ENCODE data around the gene TM7SF3.

The TM7SF3 gene

GRCh38 chr12:26953447-26953846 is 60.7 kb downstream of the TM7SF3 start:
- no peak for TF ChIP-seq FOXP2 (optimal IDR thresholded peaks at IDR 0.05; ENCODE audit: borderline replicate concordance, extremely low read depth, extremely low read length, insufficient read depth)
- no peak for TF ChIP-seq SIN3A (IDR thresholded peaks at IDR 0.05; ENCODE audit: borderline replicate concordance, insufficient read depth, low read length)
- no peak for TF ChIP-seq REST (IDR thresholded peaks at IDR 0.05; ENCODE audit: insufficient read depth in 1 of 2, low read depth in 2 of 2, low read length in 2 of 2)
- TF ChIP-seq POLR2AphosphoS5 (IDR thresholded peaks at IDR 0.05; ENCODE audit: low read depth, low read length) = no peak
- TF ChIP-seq TAF1 (IDR thresholded peaks at IDR 0.05; ENCODE audit: borderline replicate concordance, insufficient read depth, low read length) = no peak

GRCh38 chr12:26948309-26948708 is 65.9 kb downstream of the TM7SF3 start:
- no peak for TF ChIP-seq FOXP2 (optimal IDR thresholded peaks at IDR 0.05; ENCODE audit: borderline replicate concordance, extremely low read depth, extremely low read length, insufficient read depth)
- no peak for TF ChIP-seq TAF1 (IDR thresholded peaks at IDR 0.05; ENCODE audit: borderline replicate concordance, insufficient read depth, low read length)
- TF ChIP-seq REST (IDR thresholded peaks at IDR 0.05; ENCODE audit: insufficient read depth in 1 of 2, low read depth in 2 of 2, low read length in 2 of 2) = no peak
- TF ChIP-seq POLR2AphosphoS5 (IDR thresholded peaks at IDR 0.05; ENCODE audit: low read depth, low read length) = no peak
- no peak for TF ChIP-seq SIN3A (IDR thresholded peaks at IDR 0.05; ENCODE audit: borderline replicate concordance, insufficient read depth, low read length)

GRCh38 chr12:26941215-26941594 is 73.0 kb downstream of the TM7SF3 start:
- TF ChIP-seq POLR2AphosphoS5 (IDR thresholded peaks at IDR 0.05; ENCODE audit: low read depth, low read length) (no peak), REST (IDR thresholded peaks at IDR 0.05; ENCODE audit: insufficient read depth in 1 of 2, low read depth in 2 of 2, low read length in 2 of 2) (no peak), FOXP2 (optimal IDR thresholded peaks at IDR 0.05; ENCODE audit: borderline replicate concordance, extremely low read depth, extremely low read length, insufficient read depth) (no peak), TAF1 (IDR thresholded peaks at IDR 0.05; ENCODE audit: borderline replicate concordance, insufficient read depth, low read length) (no peak), SIN3A (IDR thresholded peaks at IDR 0.05; ENCODE audit: borderline replicate concordance, insufficient read depth, low read length) (no peak)

GRCh38 chr12:26940516-26941214 is 73.5 kb downstream of the TM7SF3 start:
- TF ChIP-seq SIN3A (IDR thresholded peaks at IDR 0.05; ENCODE audit: borderline replicate concordance, insufficient read depth, low read length) = no peak
- no peak for TF ChIP-seq POLR2AphosphoS5 (IDR thresholded peaks at IDR 0.05; ENCODE audit: low read depth, low read length)
- TF ChIP-seq TAF1 (IDR thresholded peaks at IDR 0.05; ENCODE audit: borderline replicate concordance, insufficient read depth, low read length) = no peak
- no peak for TF ChIP-seq FOXP2 (optimal IDR thresholded peaks at IDR 0.05; ENCODE audit: borderline replicate concordance, extremely low read depth, extremely low read length, insufficient read depth)
- TF ChIP-seq REST (IDR thresholded peaks at IDR 0.05; ENCODE audit: insufficient read depth in 1 of 2, low read depth in 2 of 2, low read length in 2 of 2) = no peak
